ENCODE data around the gene TRIM75. TPM values are rescaled to one million over a fixed set of nuclear protein-coding genes. Genes with fewer than 3 reads are reported as not detected.
"Not testable (repeated sequence)": the region's sequence is repeated elsewhere in the genome, so short reads cannot be mapped to it uniquely, and the experiment has no call there.

The TRIM75 gene
- polyA plus RNA-seq, 1 donor from 2014 or later, result not detected

- Histone ChIP-seq H3K9me3 (ENCODE audit: low read length) (no peaks in the 10 kb centered on the region), H3K9ac (ENCODE audit: low read length) (no peak overlapping the region), H3K27ac (ENCODE audit: low read length) (no peak overlapping the region), H3K9me2 (ENCODE audit: insufficient read depth, low read length) (no peaks in the 10 kb centered on the region), H3K36me3 (ENCODE audit: insufficient read depth, low read length) (no peaks in the 10 kb centered on the region), H2AFZ (ENCODE audit: low read depth, low read length) (no peak overlapping the region), H4K20me1 (ENCODE audit: insufficient read depth) (no peaks in the 10 kb centered on the region), H3K4me3 (ENCODE audit: low read length) (no peak overlapping the region), H3K27me3 (ENCODE audit: insufficient read depth, low read depth, low read length) (no peaks in the 10 kb centered on the region), H3F3A (ENCODE audit: insufficient read depth, low read length, poor library complexity, severe bottlenecking) (no peaks in the 10 kb centered on the region), H3K4me2 (ENCODE audit: low read length) (no peak overlapping the region), H3K79me2 (replicated peaks; ENCODE audit: insufficient read depth, low read length) (no peaks in the 10 kb centered on the region)
- TF ChIP-seq SMC3 (conservative IDR thresholded peaks at IDR 0.05; ENCODE audit: poor library complexity) (no peak), REST (IDR thresholded peaks at IDR 0.05; ENCODE audit: borderline replicate concordance) (no peak), POLR2AphosphoS5 (IDR thresholded peaks at IDR 0.05) (no peak), EP300 (conservative IDR thresholded peaks at IDR 0.05; ENCODE audit: poor library complexity, severe bottlenecking) (no peak), MXI1 (conservative IDR thresholded peaks at IDR 0.05; ENCODE audit: poor library complexity, severe bottlenecking) (no peak), CTCF (IDR thresholded peaks at IDR 0.05; ENCODE audit: poor library complexity, severe bottlenecking) (no peak), TAF1 (IDR thresholded peaks at IDR 0.05; ENCODE audit: low read depth) (no peak), RAD21 (conservative IDR thresholded peaks at IDR 0.05) (no peak), EZH2 (IDR thresholded peaks at IDR 0.05; ENCODE audit: borderline replicate concordance, insufficient read depth, low read length, poor library complexity, severe bottlenecking) (no peak)
Observed at GRCh38 chr4:165079476-165079875, 25.8 kb downstream of the TRIM75 start.

- not testable (repeated sequence) for H3K27ac ChIP-seq (ENCODE audit: low read length); H3K27me3 ChIP-seq (ENCODE audit: insufficient read depth, low read depth, low read length); H3K36me3 ChIP-seq (ENCODE audit: insufficient read depth, low read length); H2AFZ ChIP-seq (ENCODE audit: low read depth, low read length); H3K79me2 ChIP-seq (replicated peaks; ENCODE audit: insufficient read depth, low read length); H4K20me1 ChIP-seq (ENCODE audit: insufficient read depth); H3K9me2 ChIP-seq (ENCODE audit: insufficient read depth, low read length); H3K4me3 ChIP-seq (ENCODE audit: low read length); H3K9me3 ChIP-seq (ENCODE audit: low read length); H3K9ac ChIP-seq (ENCODE audit: low read length); H3K4me2 ChIP-seq (ENCODE audit: low read length); H3F3A ChIP-seq (ENCODE audit: insufficient read depth, low read length, poor library complexity, severe bottlenecking)
Observed at GRCh38 chr4:165084787-165085186, 31.1 kb downstream of the TRIM75 start.

DNA sequence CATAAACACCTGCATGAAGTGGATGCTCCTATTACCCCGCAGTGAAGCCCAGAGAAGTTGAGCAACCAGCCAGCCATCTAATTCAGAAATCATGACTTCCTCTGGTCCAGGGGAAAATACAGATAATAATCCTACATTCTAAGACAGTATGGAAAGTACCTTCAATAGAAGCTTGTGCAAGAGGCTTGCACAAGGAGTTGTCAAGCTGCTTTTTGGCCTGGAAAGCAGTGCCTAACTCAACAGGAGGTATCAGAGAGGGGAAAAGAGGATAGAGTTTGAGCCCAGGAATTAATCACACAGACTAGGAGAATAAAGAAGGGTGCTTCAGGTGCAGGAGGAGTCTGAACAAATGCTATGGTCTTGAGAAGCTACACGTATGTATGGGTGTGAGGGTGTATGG is 32.3 kb downstream of the TRIM75 start:
- Histone ChIP-seq H3K4me2 (ENCODE audit: low read length) (no peak overlapping the region), H3F3A (ENCODE audit: insufficient read depth, low read length, poor library complexity, severe bottlenecking) (no peaks in the 10 kb centered on the region), H3K9me2 (ENCODE audit: insufficient read depth, low read length) (no peaks in the 10 kb centered on the region), H3K9ac (ENCODE audit: low read length) (no peak overlapping the region), H3K36me3 (ENCODE audit: insufficient read depth, low read length) (no peaks in the 10 kb centered on the region), H3K4me3 (ENCODE audit: low read length) (no peak overlapping the region), H4K20me1 (ENCODE audit: insufficient read depth) (no peaks in the 10 kb centered on the region), H3K27ac (ENCODE audit: low read length) (no peak overlapping the region), H3K9me3 (ENCODE audit: low read length) (no peaks in the 10 kb centered on the region), H3K79me2 (replicated peaks; ENCODE audit: insufficient read depth, low read length) (no peaks in the 10 kb centered on the region), H3K27me3 (ENCODE audit: insufficient read depth, low read depth, low read length) (no peaks in the 10 kb centered on the region), H2AFZ (ENCODE audit: low read depth, low read length) (no peak overlapping the region)
- TF ChIP-seq MXI1 (conservative IDR thresholded peaks at IDR 0.05; ENCODE audit: poor library complexity, severe bottlenecking) (no peak), TAF1 (IDR thresholded peaks at IDR 0.05; ENCODE audit: low read depth) (no peak), RAD21 (conservative IDR thresholded peaks at IDR 0.05) (no peak), POLR2AphosphoS5 (IDR thresholded peaks at IDR 0.05) (no peak)
